ENCODE results near the gene ARHGEF18.
A peak's percentile ranks its signal among the peaks of the same experiment; 100 is the strongest.
"Not testable (repeated sequence)": the region's sequence is repeated elsewhere in the genome, so short reads cannot be mapped to it uniquely, and the experiment has no call there.

Gene ARHGEF18

GRCh38 chr19:7348587-7349230 is at the start of gene ARHGEF18:
Gene ARHGEF18 (plus strand): TSS chr19:7348937. CDS start chr19:7362891, 13,954 bp downstream.
- H3K27ac Mint-ChIP-seq, result peak within 1 kb of the TSS; percentile 92
- H3K4me3 Mint-ChIP-seq, result peak within 1 kb of the TSS; percentile 88
- peaks cover 78% of the 10 kb centered on the region for H3K4me1 Mint-ChIP-seq (ENCODE audit: low read depth)
- no peaks in the 10 kb centered on the region for H3K27me3 Mint-ChIP-seq
- H3K36me3 Mint-ChIP-seq (ENCODE audit: low read depth), result peaks cover 15% of the 10 kb centered on the region
- peaks cover 6% of the 10 kb centered on the region for H3K9me3 Mint-ChIP-seq

- Mint-ChIP-seq H3K36me3 (ENCODE audit: low read depth) (no peaks in the 10 kb centered on the region), H3K27me3 (peaks cover 17% of the 10 kb centered on the region), H3K9me3 (no peaks in the 10 kb centered on the region), H3K4me1 (ENCODE audit: low read depth) (no peaks in the 10 kb centered on the region), H3K4me3 (no peak overlapping the region), H3K27ac (no peak overlapping the region)
Measured at GRCh38 chr19:7301525-7301924, 47.2 kb upstream of the ARHGEF18 start.

- Mint-ChIP-seq H3K27me3 (peaks cover under 1% of the 10 kb centered on the region), H3K27ac (no peak overlapping the region), H3K36me3 (ENCODE audit: low read depth) (no peaks in the 10 kb centered on the region), H3K4me1 (ENCODE audit: low read depth) (no peaks in the 10 kb centered on the region), H3K4me3 (no peak overlapping the region), H3K9me3 (no peaks in the 10 kb centered on the region)
Measured at GRCh38 chr19:7303470-7303869, 45.3 kb upstream of the ARHGEF18 start.

GRCh38 chr19:7304200-7304599 is 44.5 kb upstream of the ARHGEF18 start:
- no peaks in the 10 kb centered on the region for H3K9me3 Mint-ChIP-seq
- H3K27ac Mint-ChIP-seq, result no peak overlapping the region
- no peaks in the 10 kb centered on the region for H3K36me3 Mint-ChIP-seq (ENCODE audit: low read depth)
- H3K4me3 Mint-ChIP-seq, result no peak overlapping the region
- no peaks in the 10 kb centered on the region for H3K4me1 Mint-ChIP-seq (ENCODE audit: low read depth)
- H3K27me3 Mint-ChIP-seq, result no peaks in the 10 kb centered on the region

GRCh38 chr19:7307590-7308218 is 41.0 kb upstream of the ARHGEF18 start:
- Mint-ChIP-seq H3K4me1 (ENCODE audit: low read depth) (no peaks in the 10 kb centered on the region), H3K27ac (no peak overlapping the region), H3K27me3 (no peaks in the 10 kb centered on the region), H3K36me3 (ENCODE audit: low read depth) (no peaks in the 10 kb centered on the region), H3K9me3 (no peaks in the 10 kb centered on the region), H3K4me3 (no peak overlapping the region)

GRCh38 chr19:7308327-7308726 is 40.4 kb upstream of the ARHGEF18 start:
- H3K36me3 Mint-ChIP-seq (ENCODE audit: low read depth); H3K9me3 Mint-ChIP-seq; H3K4me1 Mint-ChIP-seq (ENCODE audit: low read depth); H3K27ac Mint-ChIP-seq; H3K4me3 Mint-ChIP-seq; H3K27me3 Mint-ChIP-seq: not testable (repeated sequence)

- no peaks in the 10 kb centered on the region for H3K36me3 Mint-ChIP-seq (ENCODE audit: low read depth)
- no peak overlapping the region for H3K27ac Mint-ChIP-seq
- H3K4me1 Mint-ChIP-seq (ENCODE audit: low read depth), result no peaks in the 10 kb centered on the region
- H3K27me3 Mint-ChIP-seq, result no peaks in the 10 kb centered on the region
- H3K9me3 Mint-ChIP-seq, result no peaks in the 10 kb centered on the region
- no peak overlapping the region for H3K4me3 Mint-ChIP-seq
Measured at GRCh38 chr19:7311911-7312310, 36.8 kb upstream of the ARHGEF18 start.

- no peak overlapping the region for H3K4me3 Mint-ChIP-seq
- no peak overlapping the region for H3K27ac Mint-ChIP-seq
- no peaks in the 10 kb centered on the region for H3K9me3 Mint-ChIP-seq
- H3K4me1 Mint-ChIP-seq (ENCODE audit: low read depth), result no peaks in the 10 kb centered on the region
- no peaks in the 10 kb centered on the region for H3K36me3 Mint-ChIP-seq (ENCODE audit: low read depth)
- no peaks in the 10 kb centered on the region for H3K27me3 Mint-ChIP-seq
Measured at GRCh38 chr19:7312816-7313215, 35.9 kb upstream of the ARHGEF18 start.

- Mint-ChIP-seq H3K4me3 (no peak overlapping the region), H3K36me3 (ENCODE audit: low read depth) (no peaks in the 10 kb centered on the region), H3K4me1 (ENCODE audit: low read depth) (no peaks in the 10 kb centered on the region), H3K27me3 (no peaks in the 10 kb centered on the region), H3K9me3 (peaks cover 5% of the 10 kb centered on the region), H3K27ac (no peak overlapping the region)
Measured at GRCh38 chr19:7318176-7318575, 30.6 kb upstream of the ARHGEF18 start.

GRCh38 chr19:7326105-7326877 is 22.4 kb upstream of the ARHGEF18 start:
- H3K36me3 Mint-ChIP-seq (ENCODE audit: low read depth), result no peaks in the 10 kb centered on the region
- no peak overlapping the region for H3K27ac Mint-ChIP-seq
- H3K4me3 Mint-ChIP-seq, result no peak overlapping the region
- H3K4me1 Mint-ChIP-seq (ENCODE audit: low read depth), result no peaks in the 10 kb centered on the region
- H3K9me3 Mint-ChIP-seq, result no peaks in the 10 kb centered on the region
- H3K27me3 Mint-ChIP-seq, result no peaks in the 10 kb centered on the region

- Mint-ChIP-seq H3K27me3 (no peaks in the 10 kb centered on the region), H3K36me3 (ENCODE audit: low read depth) (no peaks in the 10 kb centered on the region), H3K9me3 (no peaks in the 10 kb centered on the region), H3K4me3 (no peak overlapping the region), H3K4me1 (ENCODE audit: low read depth) (no peaks in the 10 kb centered on the region), H3K27ac (no peak overlapping the region)
Measured at GRCh38 chr19:7327802-7328201, 20.9 kb upstream of the ARHGEF18 start.

- H3K4me1 Mint-ChIP-seq (ENCODE audit: low read depth), result no peaks in the 10 kb centered on the region
- no peaks in the 10 kb centered on the region for H3K9me3 Mint-ChIP-seq
- no peaks in the 10 kb centered on the region for H3K36me3 Mint-ChIP-seq (ENCODE audit: low read depth)
- H3K4me3 Mint-ChIP-seq, result no peak overlapping the region
- no peaks in the 10 kb centered on the region for H3K27me3 Mint-ChIP-seq
- no peak overlapping the region for H3K27ac Mint-ChIP-seq
Measured at GRCh38 chr19:7328647-7329046, 20.1 kb upstream of the ARHGEF18 start.

- Mint-ChIP-seq H3K36me3 (ENCODE audit: low read depth) (no peaks in the 10 kb centered on the region), H3K27ac (no peak overlapping the region), H3K4me1 (ENCODE audit: low read depth) (peaks cover 10% of the 10 kb centered on the region), H3K9me3 (no peaks in the 10 kb centered on the region), H3K4me3 (no peak overlapping the region), H3K27me3 (no peaks in the 10 kb centered on the region)
Measured at GRCh38 chr19:7331446-7331845, 17.3 kb upstream of the ARHGEF18 start.

GRCh38 chr19:7333198-7334118 is 15.3 kb upstream of the ARHGEF18 start:
- no peak overlapping the region for H3K27ac Mint-ChIP-seq
- H3K4me1 Mint-ChIP-seq (ENCODE audit: low read depth), result peaks cover 27% of the 10 kb centered on the region
- no peaks in the 10 kb centered on the region for H3K36me3 Mint-ChIP-seq (ENCODE audit: low read depth)
- no peaks in the 10 kb centered on the region for H3K9me3 Mint-ChIP-seq
- H3K4me3 Mint-ChIP-seq, result no peak overlapping the region
- no peaks in the 10 kb centered on the region for H3K27me3 Mint-ChIP-seq

Data from stimulated activated naive CD8-positive, alpha-beta T cell treated with anti-CD3 and anti-CD28 coated beads, Interleukin-15, Interleukin-2, amounts not matched to agents 100 ng/mL and 50 ng/mL, for 24 hours (primary cell).